Effector memory CD8-positive, alpha-beta T cell (primary cell): ENCODE results near the gene TUBGCP3.

Experiments used
- ATAC-seq: fragments of 150-1000 bp; cut with Tn5 transposase; replicated peaks from 2 replicates; pipeline ENCODE4 v1.10.0; 2021; ENCODE audit warnings: mild to moderate bottlenecking, moderate library complexity
- DNase-seq, 3 experiments: peaks; one replicate each; pipeline ENCODE4 v3.0.0; 2021
- H3K27ac Mint-ChIP-seq, 2 donors: one replicate each; pipeline ENCODE4 v1.8.0; 2022; ENCODE audit warnings: mild to moderate bottlenecking in 2 of 2, mixed read lengths in 2 of 2, moderate library complexity in 2 of 2
- H3K27me3 Mint-ChIP-seq, 2 donors: one replicate each; pipeline ENCODE4 v1.8.0; 2022; ENCODE audit warnings: mixed read lengths in 2 of 2
- H3K36me3 Mint-ChIP-seq: one replicate; pipeline ENCODE4 v1.8.0; 2022; ENCODE audit warnings: mild to moderate bottlenecking, moderate library complexity, mixed read lengths; ENCODE audit not compliant: insufficient read depth
- H3K4me1 Mint-ChIP-seq, 2 donors: one replicate each; pipeline ENCODE4 v1.8.0; 2022; ENCODE audit warnings: low read depth in 2 of 2, mixed read lengths in 2 of 2
- H3K4me3 Mint-ChIP-seq, 2 donors: one replicate each; pipeline ENCODE4 v1.8.0; 2022; ENCODE audit warnings: mild to moderate bottlenecking in 2 of 2, mixed read lengths in 2 of 2, moderate library complexity in 2 of 2
- H3K9me3 Mint-ChIP-seq, 2 donors: one replicate each; pipeline ENCODE4 v1.8.0; 2022; ENCODE audit warnings: mixed read lengths in 2 of 2

Gene TUBGCP3

DNA sequence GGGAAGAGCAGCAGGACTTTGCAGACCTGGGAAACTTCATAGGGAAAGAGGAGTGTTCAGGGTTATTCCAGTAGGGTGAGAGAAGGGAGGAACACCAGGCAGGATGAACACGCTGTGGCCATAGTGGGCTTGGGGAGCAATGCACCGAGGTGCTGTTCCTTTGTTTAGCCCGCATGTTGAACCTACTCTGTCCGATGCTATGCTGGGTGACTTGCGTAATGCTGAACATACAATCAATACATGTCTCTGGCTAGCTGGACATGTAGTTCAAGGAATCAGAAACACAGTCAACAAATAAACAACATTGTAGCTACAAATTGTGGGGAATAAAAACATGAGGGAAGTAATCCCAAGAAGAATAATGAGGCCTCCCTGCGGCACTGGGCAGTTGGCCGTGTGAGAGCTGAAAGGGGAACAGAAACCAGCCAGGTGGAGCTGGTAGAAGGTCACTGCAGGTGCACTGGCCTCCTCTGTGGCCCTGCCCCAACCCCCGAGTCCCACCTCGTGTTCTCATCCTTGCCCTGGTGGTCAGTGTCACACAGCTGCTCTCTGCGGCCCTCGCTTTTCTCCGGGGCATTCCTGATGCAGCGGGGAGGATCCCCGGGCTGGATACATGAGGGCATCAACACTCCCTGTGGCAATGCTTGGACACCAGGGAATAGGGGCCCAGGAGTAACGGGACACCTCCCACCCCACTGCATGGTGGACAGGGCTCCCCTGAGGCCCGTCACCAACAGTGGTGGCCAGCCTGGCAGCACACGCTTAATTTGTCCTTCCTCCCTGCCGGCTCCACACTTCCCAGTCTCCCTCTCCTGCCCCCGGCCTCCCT is 36.9 kb upstream of the TUBGCP3 start:
- no peak for ATAC-seq
- Mint-ChIP-seq H3K27me3 (peaks cover 36 to 65% of the 10 kb centered on the region in 2 donors), H3K4me1 (peaks cover 0 to 2% of the 10 kb centered on the region in 2 donors)

DNA sequence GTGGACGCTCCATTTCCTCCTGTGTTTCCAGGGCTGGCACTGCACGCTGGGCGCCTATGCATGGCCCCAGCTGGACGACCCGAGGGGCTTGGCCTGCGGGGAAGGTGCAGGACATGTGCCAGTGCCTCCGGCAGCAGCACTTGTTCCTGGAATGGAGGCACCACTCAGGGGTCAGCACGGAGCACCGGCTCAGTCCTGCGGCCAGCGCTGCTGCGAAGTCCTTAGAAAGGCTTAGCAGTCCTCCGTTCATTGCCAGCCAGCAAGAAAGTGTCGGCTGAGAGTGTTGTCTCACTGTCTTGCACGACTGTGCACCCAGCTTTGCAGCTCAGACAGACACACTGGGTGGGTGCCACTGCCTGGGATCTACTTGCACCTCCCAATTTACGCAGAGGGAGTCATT is 36.1 kb upstream of the TUBGCP3 start:
- Mint-ChIP-seq H3K4me3 (no peak overlapping the region), H3K27me3 (peaks cover 43 to 68% of the 10 kb centered on the region in 2 donors), H3K9me3 (no peaks in the 10 kb centered on the region), H3K4me1 (peaks cover 0 to 2% of the 10 kb centered on the region in 2 donors), H3K36me3 (no peaks in the 10 kb centered on the region), H3K27ac (no peak overlapping the region)
- DNase-seq (no peak), ATAC-seq (no peak)

More for the DNA sequence above, 36.9 kb upstream of the TUBGCP3 start:
- H3K36me3 Mint-ChIP-seq, result no peaks in the 10 kb centered on the region
- no peak overlapping the region for H3K27ac Mint-ChIP-seq
- DNase-seq, result no peak
- H3K9me3 Mint-ChIP-seq, result no peaks in the 10 kb centered on the region
- H3K4me3 Mint-ChIP-seq, result no peak overlapping the region

DNA sequence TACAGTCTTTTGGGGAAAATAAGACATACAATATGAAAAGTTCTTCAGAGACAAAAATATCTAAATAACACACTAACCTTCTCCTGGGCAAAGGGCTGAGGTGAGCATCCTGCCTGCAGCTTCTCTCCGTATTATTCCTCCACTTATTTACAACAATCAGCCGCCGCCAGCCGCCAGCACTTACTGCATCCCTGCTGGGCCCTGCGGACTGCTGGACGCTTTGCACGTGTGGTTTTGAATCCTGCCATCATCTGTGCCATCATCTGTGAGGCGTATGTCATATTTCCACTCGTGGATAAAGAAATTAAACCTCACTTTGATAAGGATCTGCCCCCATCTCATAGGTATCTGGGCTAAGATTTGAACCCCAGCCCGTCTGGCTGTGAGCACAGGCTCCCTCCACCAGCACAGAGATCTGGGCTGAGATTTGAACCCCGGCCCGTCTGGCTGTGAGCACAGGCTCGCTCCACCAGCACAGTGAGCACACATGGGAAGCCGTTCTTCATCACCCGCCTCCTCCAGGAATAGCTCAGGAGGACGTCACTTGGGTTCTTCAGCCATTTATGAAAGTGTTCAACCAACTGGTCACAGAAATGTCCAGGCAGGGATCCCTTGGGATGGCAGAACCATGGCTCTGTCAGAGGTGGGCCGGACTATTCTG is 35.2 kb upstream of the TUBGCP3 start:
- H3K4me1 Mint-ChIP-seq, result peaks cover 0 to 2% of the 10 kb centered on the region in 2 donors
- no peaks in the 10 kb centered on the region for H3K9me3 Mint-ChIP-seq
- no peak for DNase-seq
- H3K27me3 Mint-ChIP-seq, result peaks cover 43 to 74% of the 10 kb centered on the region in 2 donors
- H3K36me3 Mint-ChIP-seq, result no peaks in the 10 kb centered on the region
- no peak overlapping the region for H3K4me3 Mint-ChIP-seq
- no peak for ATAC-seq
- no peak overlapping the region for H3K27ac Mint-ChIP-seq

DNA sequence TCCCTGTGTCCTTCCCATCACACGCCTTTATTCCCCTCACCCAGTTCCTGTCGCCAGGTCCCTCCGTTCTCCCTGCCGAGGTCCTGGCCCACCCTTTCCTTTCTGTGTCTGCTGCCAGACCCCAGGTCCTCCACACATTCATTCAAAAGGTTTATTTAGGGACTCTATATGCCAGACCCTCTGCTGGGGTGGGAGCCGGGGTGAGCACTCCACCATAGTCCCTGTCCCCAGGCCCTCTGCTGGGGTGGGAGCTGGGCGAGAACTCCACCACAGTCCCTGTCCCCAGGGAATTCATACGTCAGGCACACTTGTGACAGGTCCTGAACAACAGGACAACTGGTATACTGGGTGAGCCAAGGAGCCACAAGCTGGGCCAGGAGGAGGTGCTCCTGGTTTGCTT is 34.4 kb upstream of the TUBGCP3 start:
- no peak overlapping the region for H3K4me3 Mint-ChIP-seq
- H3K9me3 Mint-ChIP-seq, result no peaks in the 10 kb centered on the region
- ATAC-seq (no peak), DNase-seq (no peak)
- no peaks in the 10 kb centered on the region for H3K36me3 Mint-ChIP-seq
- H3K4me1 Mint-ChIP-seq, result peaks cover 0 to 2% of the 10 kb centered on the region in 2 donors
- no peak overlapping the region for H3K27ac Mint-ChIP-seq
- H3K27me3 Mint-ChIP-seq, result peaks cover 46 to 80% of the 10 kb centered on the region in 2 donors

DNA sequence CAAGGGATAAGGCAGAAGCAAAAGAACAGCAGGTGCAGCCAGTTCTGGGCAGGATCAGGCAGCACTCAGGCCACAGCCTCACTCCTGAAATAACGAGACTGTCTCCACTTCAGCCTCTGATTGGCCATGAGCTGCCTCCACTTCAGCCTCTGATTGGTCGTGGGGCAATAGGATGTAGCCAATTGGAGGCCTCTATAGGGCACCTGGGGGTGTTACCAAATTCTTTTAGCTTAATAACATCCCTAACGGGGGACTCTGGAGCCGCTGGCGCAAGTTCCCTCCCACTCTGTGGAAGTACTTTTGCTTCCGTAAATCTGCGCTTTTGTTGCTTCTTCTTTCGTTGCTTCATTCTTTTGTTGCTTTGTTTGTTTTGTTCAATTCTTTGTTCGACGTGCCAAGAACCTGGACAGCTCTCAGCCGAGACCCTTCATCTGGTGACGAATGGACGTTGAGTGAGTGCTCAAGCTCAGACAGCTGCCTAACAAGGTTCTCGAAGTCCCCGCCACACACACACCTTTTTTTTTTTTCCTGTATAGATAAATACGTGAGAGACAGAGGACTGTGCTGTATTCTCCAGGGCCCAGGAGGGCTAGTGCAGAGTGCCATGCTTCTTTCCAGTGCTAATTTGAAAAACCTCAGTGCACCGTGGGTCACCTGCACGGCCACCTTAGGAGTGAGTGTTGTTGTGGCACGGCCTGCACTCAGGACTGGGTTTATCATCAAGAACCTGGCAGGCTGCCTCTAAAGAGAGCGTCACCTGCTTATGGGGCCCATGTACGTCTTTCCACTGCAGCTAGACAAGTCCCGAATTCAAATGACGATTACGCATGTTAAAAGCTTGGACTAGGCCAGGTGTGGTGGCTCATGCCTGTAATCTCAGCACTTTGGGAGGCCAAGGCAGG is 32.0 kb upstream of the TUBGCP3 start:
- no peaks in the 10 kb centered on the region for H3K36me3 Mint-ChIP-seq
- ATAC-seq (no peak), DNase-seq (no peak)
- no peak overlapping the region for H3K4me3 Mint-ChIP-seq
- peaks cover 0 to 2% of the 10 kb centered on the region in 2 donors for H3K4me1 Mint-ChIP-seq
- H3K27me3 Mint-ChIP-seq, result peaks cover 58 to 74% of the 10 kb centered on the region in 2 donors
- H3K27ac Mint-ChIP-seq, result no peak overlapping the region
- no peaks in the 10 kb centered on the region for H3K9me3 Mint-ChIP-seq

DNA sequence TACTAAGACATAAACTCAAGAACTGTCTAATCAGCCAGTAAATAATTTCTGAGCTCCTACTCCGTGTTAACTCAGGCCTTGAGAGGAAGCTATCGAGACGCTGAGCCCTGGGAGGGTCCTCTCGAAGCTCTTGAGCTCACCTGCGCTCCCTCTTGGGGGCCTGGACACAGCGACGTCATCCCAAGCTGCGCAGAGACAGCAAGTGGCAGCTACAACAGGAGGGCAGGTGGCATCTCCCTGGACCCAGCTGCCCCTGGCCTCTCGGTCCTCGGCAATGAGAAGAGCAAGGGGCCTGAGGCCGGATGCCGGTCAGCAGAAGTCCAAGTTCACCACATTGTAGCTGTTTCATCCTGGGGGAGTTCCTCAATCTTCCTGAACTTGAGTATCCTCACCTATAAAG is 30.5 kb upstream of the TUBGCP3 start:
- peaks cover 0 to 2% of the 10 kb centered on the region in 2 donors for H3K4me1 Mint-ChIP-seq
- H3K9me3 Mint-ChIP-seq, result no peaks in the 10 kb centered on the region
- H3K27me3 Mint-ChIP-seq, result peaks cover 49 to 71% of the 10 kb centered on the region in 2 donors
- ATAC-seq (no peak), DNase-seq (no peak)
- no peak overlapping the region for H3K4me3 Mint-ChIP-seq
- no peaks in the 10 kb centered on the region for H3K36me3 Mint-ChIP-seq
- H3K27ac Mint-ChIP-seq, result no peak overlapping the region

DNA sequence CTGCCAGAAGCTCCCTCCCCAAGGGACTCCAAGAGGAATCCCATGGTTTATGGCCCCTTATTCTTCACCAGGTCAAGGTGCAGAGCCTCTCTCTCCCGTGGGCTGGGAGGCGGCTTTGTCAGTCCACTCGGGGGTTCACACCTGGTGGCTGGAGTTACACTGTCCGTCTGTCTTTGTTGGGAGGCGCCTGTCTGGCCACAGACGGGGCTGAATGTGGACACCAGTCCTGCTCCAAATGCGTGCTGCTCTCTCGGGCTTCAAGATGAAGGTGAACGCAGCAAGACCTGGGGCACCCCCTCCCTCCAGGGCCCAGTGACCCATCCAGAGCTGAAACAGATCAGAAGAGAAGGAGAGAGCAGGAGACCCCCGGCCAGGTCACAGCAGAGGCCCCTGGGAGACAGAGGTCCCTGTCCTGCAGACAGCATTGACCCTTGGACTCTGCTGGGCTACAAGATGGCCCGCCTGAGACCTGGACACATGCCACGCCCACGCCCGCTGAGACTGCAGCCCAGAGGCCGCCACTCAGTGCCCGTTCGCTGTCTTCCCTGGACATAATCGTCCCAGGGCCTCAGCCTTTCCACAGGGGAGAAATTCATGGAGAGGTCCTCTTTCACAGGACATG is 29.9 kb upstream of the TUBGCP3 start:
- Mint-ChIP-seq H3K4me1 (peaks cover 0 to 2% of the 10 kb centered on the region in 2 donors), H3K9me3 (no peaks in the 10 kb centered on the region), H3K4me3 (no peak overlapping the region), H3K27me3 (peaks cover 42 to 64% of the 10 kb centered on the region in 2 donors), H3K36me3 (no peaks in the 10 kb centered on the region), H3K27ac (no peak overlapping the region)
- ATAC-seq (no peak), DNase-seq (no peak)

DNA sequence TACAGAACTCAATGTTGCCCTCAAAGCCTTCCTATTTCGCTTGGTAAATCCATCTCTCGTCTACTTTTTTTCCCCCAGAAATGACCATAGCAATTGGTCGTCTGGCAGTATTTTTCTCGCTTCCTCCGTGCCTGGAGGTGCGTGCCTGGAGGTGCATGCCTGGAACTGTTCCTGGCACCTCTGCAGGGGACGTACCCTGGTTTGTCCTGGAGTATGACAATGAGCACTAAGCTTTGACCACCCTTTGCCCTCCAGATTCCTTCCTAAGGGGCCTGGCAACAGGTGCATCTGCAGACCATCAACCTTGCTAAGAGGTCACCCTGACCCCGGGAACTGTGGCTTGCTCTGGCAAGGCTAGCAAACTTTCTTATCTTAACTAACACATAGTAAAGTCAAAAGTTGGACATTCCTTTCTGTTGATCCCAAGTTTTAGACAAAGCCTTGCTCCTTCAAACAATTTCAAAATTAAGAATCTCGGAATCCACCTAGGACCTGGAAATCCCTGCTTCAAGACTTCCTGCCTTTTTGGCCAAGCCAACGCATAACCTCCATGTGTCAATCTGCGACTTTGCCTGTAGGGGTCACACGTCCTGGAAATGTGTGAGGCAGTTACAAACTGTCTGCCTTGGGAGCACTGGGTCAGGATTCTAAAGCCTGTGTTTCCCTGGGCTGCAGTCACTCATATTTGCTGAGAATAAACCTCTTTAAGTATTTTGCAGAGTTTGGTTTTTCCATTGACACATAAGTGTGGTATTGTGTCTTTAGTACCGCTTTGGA is 28.8 kb upstream of the TUBGCP3 start:
- no peak for ATAC-seq
- H3K27ac Mint-ChIP-seq, result no peak overlapping the region

DNA sequence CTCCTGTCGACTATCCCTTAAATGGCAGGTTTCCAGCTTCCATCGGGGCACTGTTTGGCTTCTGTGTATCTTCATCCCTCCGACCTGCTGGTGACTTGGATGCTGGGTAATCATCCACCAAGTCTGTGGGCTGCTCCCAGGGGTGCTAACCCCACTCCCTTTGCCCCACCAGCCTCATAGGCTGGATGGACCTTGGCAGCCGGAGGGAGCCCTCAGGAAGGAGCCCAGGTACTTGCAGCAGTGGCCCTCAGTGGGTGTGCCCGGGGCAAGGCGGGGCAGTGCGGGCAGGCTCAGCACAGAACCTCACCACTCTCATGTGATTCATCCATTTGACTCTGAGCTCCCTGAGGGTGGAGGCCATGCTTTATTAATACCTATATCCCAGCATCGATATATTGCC is 27.4 kb upstream of the TUBGCP3 start:
- H3K9me3 Mint-ChIP-seq, result no peaks in the 10 kb centered on the region
- no peak overlapping the region for H3K4me3 Mint-ChIP-seq
- no peak overlapping the region for H3K27ac Mint-ChIP-seq
- ATAC-seq, result no peak
- H3K4me1 Mint-ChIP-seq, result peaks cover 0 to 2% of the 10 kb centered on the region in 2 donors
- no peak for DNase-seq
- H3K27me3 Mint-ChIP-seq, result peaks cover 43 to 64% of the 10 kb centered on the region in 2 donors
- no peaks in the 10 kb centered on the region for H3K36me3 Mint-ChIP-seq

More for the DNA sequence above, 28.8 kb upstream of the TUBGCP3 start:
- H3K27me3 Mint-ChIP-seq, result peaks cover 41 to 58% of the 10 kb centered on the region in 2 donors
- no peak overlapping the region for H3K4me3 Mint-ChIP-seq
- H3K4me1 Mint-ChIP-seq, result peaks cover 0 to 2% of the 10 kb centered on the region in 2 donors
- H3K36me3 Mint-ChIP-seq, result no peaks in the 10 kb centered on the region
- DNase-seq, result no peak
- no peaks in the 10 kb centered on the region for H3K9me3 Mint-ChIP-seq

DNA sequence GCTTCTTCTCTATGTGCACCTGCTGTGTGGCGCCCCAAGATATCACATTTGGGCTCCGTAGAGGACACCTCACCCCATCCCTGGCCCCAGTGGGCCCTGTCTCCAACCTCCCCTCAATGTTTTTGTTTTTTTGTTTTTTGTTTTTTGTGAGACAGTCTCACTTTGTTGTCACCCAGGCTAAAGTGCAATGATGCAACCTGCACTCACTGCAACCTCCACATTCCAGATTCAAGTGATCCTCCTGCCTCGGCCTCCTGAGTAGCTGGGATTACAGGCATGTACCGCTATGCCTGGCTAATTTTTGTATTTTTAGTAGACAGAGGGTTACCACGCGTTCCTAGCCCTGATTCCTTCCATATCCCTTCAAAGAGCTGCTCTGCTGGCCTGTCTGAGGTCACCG is 26.9 kb upstream of the TUBGCP3 start:
- no peak overlapping the region for H3K27ac Mint-ChIP-seq
- no peak overlapping the region for H3K4me3 Mint-ChIP-seq
- peaks cover 43 to 64% of the 10 kb centered on the region in 2 donors for H3K27me3 Mint-ChIP-seq
- no peak for DNase-seq
- ATAC-seq, result no peak
- no peaks in the 10 kb centered on the region for H3K4me1 Mint-ChIP-seq
- no peaks in the 10 kb centered on the region for H3K36me3 Mint-ChIP-seq
- no peaks in the 10 kb centered on the region for H3K9me3 Mint-ChIP-seq

DNA sequence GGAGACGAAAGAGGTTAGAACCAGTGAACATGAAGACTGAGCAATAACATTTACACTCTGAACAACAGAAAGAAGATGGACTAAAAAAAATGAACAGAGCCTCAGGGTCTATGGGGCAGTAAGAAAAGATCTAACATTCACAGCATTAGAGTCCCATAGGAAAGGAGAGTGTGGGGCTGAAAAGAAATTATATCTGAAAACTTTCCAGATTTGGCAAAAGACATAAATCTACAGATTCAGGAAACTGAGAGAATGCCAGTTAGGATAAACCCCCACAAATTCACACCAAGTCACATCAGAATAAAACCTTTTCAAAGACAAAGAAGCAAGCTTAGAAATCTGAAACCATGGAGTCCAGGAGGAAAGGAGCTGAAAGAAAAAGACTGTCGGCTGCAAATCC is 20.3 kb upstream of the TUBGCP3 start:
- Mint-ChIP-seq H3K27ac (no peak overlapping the region), H3K27me3 (peaks cover 42 to 55% of the 10 kb centered on the region in 2 donors), H3K4me1 (peaks cover 7 to 8% of the 10 kb centered on the region in 2 donors), H3K4me3 (no peak overlapping the region), H3K9me3 (no peaks in the 10 kb centered on the region), H3K36me3 (no peaks in the 10 kb centered on the region)
- no peak for DNase-seq
- no peak for ATAC-seq
